AML-193 (cell line): Measurements from ENCODE around the gene HSF2.

Experiments used
- DNase-seq, 2 experiments: peaks; one replicate each; lab custom pipeline; 2025; lab: John Stamatoyannopoulos, UW

The HSF2 gene

GRCh38 chr6:122400121-122400450 is 634 bp downstream of the HSF2 start:
- DNase-seq, result no peak

DNA sequence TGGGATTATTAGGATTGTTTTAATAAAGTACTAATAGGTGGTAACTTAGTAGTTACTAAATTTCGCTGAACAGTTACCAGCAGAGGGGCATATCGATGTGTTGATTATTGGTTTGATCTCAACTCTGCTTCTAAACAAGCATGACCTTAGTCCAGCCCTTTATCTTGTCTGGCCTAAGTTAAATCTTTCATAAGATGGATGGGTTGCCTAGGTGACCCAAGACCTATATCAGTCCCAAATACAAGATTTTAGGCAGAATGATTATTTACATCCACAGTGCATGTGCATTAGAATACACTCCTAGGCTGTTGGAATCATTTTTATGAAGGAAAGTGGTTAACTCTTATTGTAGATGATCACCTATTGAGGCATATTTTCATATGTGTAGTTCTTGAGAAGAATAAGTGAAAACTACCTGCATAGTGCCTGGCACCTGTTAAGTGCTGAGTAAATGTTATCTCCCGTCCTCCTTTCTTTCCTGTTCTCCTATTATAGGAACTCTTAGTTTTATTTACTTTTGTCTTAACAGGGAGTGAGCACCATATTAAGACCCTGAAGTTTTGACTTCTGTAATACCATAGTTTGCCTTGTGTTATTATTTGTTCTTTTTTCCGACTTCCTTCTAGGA is 1.1 kb downstream of the HSF2 start:
- no peak for DNase-seq

DNA sequence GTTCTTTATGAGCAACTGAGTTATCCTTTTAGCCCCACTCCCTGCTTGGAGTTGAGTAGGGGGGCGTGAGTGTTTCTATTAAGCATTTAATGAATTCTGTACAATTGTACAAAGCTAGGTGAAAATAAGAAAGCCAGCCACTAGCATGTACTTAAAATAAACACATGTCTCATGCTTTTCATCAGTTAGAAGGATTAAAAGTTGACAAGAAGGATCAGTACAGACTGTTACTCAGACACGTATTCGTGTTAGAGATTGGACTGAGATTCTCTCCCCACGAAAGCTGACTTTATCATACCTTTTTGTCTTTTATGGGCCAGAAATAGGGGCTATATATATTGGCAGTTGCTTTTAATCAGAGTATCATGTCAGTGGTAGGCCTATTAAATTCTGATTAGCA is 1.7 kb downstream of the HSF2 start:
- DNase-seq, result no peak

DNA sequence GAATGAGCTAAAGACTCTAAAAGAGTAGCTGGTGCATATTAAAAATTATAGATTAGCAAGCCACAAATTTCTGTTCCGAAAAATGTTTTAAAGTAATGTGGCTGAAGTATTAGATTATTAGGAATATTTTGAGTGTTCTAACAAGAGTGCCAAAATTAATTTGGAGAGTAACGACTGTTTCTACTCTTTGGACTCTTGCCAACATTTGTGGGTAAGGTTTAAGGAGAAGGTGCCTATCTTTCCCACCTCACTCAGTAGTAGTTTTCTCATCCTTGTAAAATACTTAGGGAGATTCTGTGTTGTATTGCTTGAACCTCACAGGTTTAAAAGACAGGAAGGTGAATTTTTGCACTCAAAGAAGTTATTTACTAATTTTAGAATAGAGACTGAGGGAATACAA is 5.0 kb downstream of the HSF2 start:
- DNase-seq, result no peak

- DNase-seq, result no peak
Observed at GRCh38 chr6:122405417-122405816, 6.0 kb downstream of the HSF2 start.

- no peak for DNase-seq
Observed at GRCh38 chr6:122406187-122406586, 6.7 kb downstream of the HSF2 start.

- DNase-seq, result no peak
Observed at GRCh38 chr6:122407712-122408111, 8.3 kb downstream of the HSF2 start.

GRCh38 chr6:122408240-122408639 is 8.8 kb downstream of the HSF2 start:
- DNase-seq, result no peak

GRCh38 chr6:122408702-122409458 is 9.4 kb downstream of the HSF2 start:
- no peak for DNase-seq

GRCh38 chr6:122412001-122412400 is 12.5 kb downstream of the HSF2 start:
- DNase-seq, result no peak

DNA sequence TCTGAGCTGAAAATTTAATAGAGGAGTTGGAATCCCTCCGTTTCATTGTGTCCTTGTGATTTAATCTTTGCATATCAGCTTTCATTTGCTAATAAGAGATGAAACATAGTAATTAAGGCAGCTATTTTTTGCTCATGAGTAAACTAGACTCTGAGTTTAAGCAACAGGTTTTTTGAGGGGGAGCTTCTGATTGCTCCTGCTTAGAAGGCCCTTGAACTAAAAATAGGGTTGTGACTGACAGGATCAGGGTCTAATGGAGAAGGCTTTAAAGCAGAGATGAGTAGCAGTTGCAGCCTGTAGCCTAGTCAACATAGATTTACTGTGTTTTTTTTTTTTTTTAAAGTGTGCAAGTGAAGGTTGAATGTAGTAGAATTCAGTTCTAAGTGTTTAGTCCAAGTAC is 17.4 kb downstream of the HSF2 start:
- no peak for DNase-seq

DNA sequence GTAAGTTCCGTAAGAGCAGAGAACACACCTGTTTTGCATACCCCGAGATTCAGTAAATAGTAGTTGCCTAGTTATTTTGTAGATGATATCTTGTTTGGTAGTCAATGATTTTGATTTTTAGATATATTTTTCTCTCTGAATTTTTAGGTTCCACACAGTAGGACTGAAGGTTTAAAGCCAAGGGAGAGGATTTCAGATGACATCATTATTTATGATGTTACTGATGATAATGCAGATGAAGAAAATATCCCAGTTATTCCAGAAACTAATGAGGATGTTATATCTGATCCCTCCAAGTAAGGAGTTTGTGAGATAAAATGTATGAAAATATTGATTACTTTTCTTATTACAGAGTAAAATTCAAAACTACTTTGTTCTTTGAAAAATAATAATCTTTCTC is 22.6 kb downstream of the HSF2 start:
- no peak for DNase-seq

- no peak for DNase-seq
Observed at GRCh38 chr6:122422614-122423267, 23.3 kb downstream of the HSF2 start.

DNA sequence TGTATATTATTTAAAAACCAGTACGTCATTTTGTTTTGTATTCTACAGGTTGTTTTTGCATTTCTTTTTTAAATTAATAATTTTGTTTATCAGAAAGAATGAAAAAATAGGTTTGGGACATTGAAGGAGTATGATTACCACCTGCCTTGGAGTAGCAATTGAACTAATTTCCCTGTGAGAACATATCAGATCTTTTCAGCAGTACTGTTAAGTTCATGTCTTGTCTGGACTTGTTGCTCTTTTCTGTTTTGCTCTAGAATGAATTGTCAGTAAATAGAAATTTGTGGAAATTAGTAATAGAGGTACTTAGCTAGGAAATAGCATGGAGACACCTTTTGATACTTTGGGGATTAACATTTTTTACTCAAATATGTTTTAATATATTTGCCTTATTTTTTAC is 24.3 kb downstream of the HSF2 start:
- DNase-seq, result no peak

- DNase-seq, result no peak
Observed at GRCh38 chr6:122426597-122426996, 27.1 kb downstream of the HSF2 start.

- no peak for DNase-seq
Observed at GRCh38 chr6:122428781-122429180, 29.3 kb downstream of the HSF2 start.

- DNase-seq, result peak; percentile 22 to 39
Observed at GRCh38 chr6:122429323-122429722, 29.9 kb downstream of the HSF2 start.

GRCh38 chr6:122431780-122432179 is 32.3 kb downstream of the HSF2 start:
- DNase-seq, result no peak

GRCh38 chr6:122432816-122433215 is 33.4 kb downstream of the HSF2 start:
- no peak for DNase-seq

DNA sequence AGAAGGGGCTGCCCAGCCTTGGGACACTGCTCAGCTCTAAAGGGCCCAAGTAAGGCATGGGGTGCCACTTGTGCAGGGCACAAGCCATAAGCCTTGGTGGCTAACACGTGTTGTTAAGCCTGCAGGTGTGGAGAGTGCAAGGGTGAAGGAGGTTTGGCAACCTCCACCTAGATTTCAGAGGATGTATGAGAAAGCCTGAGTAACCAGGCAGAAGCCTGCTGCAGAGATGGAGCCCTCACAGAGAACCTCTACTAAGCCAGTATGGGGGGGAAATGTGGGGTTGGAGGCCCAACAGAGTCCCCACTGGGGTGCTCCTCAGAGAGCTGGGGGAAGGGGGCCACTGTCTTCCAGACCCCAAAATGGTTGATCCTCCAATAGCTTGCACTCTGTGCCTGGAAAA is 39.5 kb downstream of the HSF2 start:
- DNase-seq, result no peak

DNA sequence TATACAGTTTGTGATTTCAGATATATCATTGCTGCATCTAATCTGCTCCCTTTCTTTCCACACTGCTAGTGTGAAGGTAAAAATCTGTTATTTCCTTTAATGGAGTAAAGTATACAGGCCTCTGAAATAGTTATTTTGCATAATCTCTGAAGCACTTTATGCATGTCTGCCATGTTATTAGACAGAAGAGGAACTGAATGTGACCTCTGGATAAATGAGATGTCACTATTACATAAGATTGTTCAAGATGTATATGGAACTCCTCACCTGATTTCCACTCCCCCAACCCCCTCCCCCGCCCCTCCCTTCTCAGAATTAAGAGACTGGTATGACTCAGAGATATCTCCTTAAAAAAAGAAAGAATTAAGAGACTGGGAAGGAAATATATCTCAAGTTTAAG is 45.8 kb downstream of the HSF2 start:
- DNase-seq, result no peak

DNA sequence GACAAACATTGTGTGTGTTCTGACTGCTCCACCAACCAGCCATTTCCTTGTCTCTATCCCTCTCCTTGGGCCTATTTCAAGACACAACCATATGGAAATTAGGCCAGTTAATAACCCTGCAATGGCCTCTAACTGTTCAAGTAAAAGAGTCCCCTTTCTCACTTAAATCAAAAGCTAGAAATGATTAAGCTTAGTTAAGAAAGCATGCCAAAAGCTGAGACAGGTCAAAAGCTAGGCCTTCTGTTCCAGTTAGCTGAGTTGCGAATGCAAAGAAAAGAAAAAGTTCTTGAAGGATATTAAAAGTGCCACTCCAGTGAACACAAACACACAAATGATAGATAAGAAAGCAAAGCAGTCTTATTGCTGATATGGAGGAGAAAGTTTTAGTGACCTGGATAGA is 49.6 kb downstream of the HSF2 start:
- no peak for DNase-seq

- DNase-seq, result no peak
Observed at GRCh38 chr6:122452509-122452908, 53.1 kb downstream of the HSF2 start.

DNA sequence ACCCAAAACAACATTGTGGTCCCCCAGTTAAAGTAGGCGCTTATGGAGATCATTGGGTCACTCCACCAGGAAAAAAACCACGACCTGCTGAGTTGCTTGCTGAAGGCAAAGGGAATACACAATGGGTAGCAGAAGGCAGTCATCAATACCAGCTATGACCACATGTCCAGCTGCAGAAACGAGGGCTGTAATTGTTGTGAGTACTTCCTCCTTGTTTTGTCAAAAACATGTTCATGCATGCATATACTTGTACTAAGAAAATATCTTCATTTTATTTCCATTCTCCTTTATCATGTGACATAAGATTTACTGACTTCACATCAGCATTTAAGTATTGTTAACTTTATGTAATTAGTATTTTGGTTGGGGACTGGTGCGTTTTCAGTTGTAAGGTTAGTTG is 55.2 kb downstream of the HSF2 start:
- DNase-seq, result no peak
